GM12878 (cell line): ENCODE data around the gene ANGPTL2. TPM values are rescaled to one million over a fixed set of nuclear protein-coding genes. Genes with fewer than 3 reads are reported as not detected.

Experiments used
- MYB ChIP-seq: fragments of 150-350 bp; IDR thresholded peaks from 2 replicates; pipeline ENCODE4 v1.6.1; 2014; ENCODE audit warnings: mild to moderate bottlenecking, low read depth, low read length, borderline replicate concordance
- PAX8 ChIP-seq: fragments of 450-650 bp; IDR thresholded peaks from 2 replicates; pipeline ENCODE4 v1.6.1; 2017; ENCODE audit warnings: mild to moderate bottlenecking, moderate library complexity
- PBX3 ChIP-seq: IDR thresholded peaks from 2 replicates; pipeline ENCODE4 v1.6.1; 2011; ENCODE audit warnings: mild to moderate bottlenecking, low read depth, low read length, moderate library complexity; ENCODE audit not compliant: insufficient replicate concordance
- POLR2A ChIP-seq: IDR thresholded peaks from 2 replicates; pipeline ENCODE4 v1.6.1; 2011; ENCODE audit warnings: low read depth, mild to moderate bottlenecking, low read length
- SPI1 ChIP-seq: IDR thresholded peaks from 2 replicates; pipeline ENCODE4 v1.6.1; 2011; ENCODE audit warnings: low read depth, mild to moderate bottlenecking, low read length, moderate library complexity, borderline replicate concordance; ENCODE audit not compliant: insufficient read depth
- TCF7 ChIP-seq: IDR thresholded peaks from 2 replicates; pipeline ENCODE4 v1.6.1; 2014; ENCODE audit warnings: antibody characterized with exemption, borderline replicate concordance
- USF2 ChIP-seq: IDR thresholded peaks from 2 replicates; pipeline ENCODE4 v1.6.1; 2011; ENCODE audit warnings: low read depth, low read length, improper control_type of control experiment, borderline replicate concordance
- ZNF274 ChIP-seq: IDR thresholded peaks from one replicate; pipeline ENCODE4 v1.8.0; 2011; ENCODE audit not compliant: insufficient read length, insufficient read depth
- ZNF592 ChIP-seq: fragments of 450-650 bp; IDR thresholded peaks from 2 replicates; pipeline ENCODE4 v1.6.1; 2017; ENCODE audit warnings: mild to moderate bottlenecking, moderate library complexity
- polyA plus RNA-seq, 11 experiments: library from polyadenylated mRNA; depleted of rRNA in 4 of 11; unstranded in 6 of 11; stranded (reverse) in 5 of 11; fragments of >200 nt; fragmentation: Nextera tagmentation in 4 of 11; fragmentation: Illumina TruSeq in 1 of 11; extraction: Ambion mirVana in 4 of 11; extraction: Trizol in 1 of 11; gene quantifications; 1 replicate in 1 of 11; 2 replicates in 10 of 11; pipeline versions ENCODE4 v1.2.1 to v1.2.3, GENCODE V29; 2011 to 2016; ENCODE audit warnings: inconsistent platforms in 2 of 11, missing spikeins in 2 of 11, low read depth in 1 of 11
- total RNA-seq, 4 experiments: library from RNA; depleted of rRNA in 3 of 4; stranded (reverse); fragments of >200 nt in 3 of 4; fragmentation: Illumina TruSeq in 1 of 4; extraction: Trizol in 1 of 4; gene quantifications; 2 replicates each; pipeline versions ENCODE4 v1.2.1 to v1.2.3, GENCODE V29; 2013 to 2021

ANGPTL2 gene
- total and polyA plus RNA-seq, 10 of the 15 experiments (the other 5 are each of a cell fraction or from before 2014, with no cell fraction given), result 0.13 to 2.6 (median 0.82) TPM; not detected in 1

- no peak for TF ChIP-seq ZNF592
- no peak for TF ChIP-seq SPI1
- no peak for TF ChIP-seq POLR2A
- no peak for TF ChIP-seq USF2
- TF ChIP-seq TCF7, result no peak
- TF ChIP-seq PAX8, result no peak
- TF ChIP-seq PBX3, result no peak
- no peak for TF ChIP-seq MYB
- no peak for TF ChIP-seq ZNF274
These were observed 17.7 kb upstream of the ANGPTL2 start (continued) for GRCh38 chr9:127140181-127140580.
